ENCODE data around the gene SPEM3.

DNA sequence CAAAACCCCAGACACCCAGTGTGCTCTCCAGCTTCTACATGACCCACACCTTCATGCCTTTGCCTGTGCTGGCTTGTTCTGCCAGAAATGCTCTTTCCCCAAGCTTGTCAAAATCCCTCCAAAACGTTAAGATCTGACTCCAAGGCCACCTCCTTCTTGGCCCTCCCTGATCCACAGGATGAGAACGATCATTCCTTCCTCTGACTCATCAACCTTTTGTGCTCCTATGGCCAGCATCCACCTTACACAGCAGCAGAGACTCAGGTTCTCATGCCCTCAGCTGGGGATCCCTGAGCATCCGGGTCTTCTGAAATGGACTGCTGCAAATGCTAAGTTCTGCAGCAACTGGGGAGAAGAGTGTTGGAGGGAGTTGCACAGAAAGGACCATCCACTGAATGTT is 47.8 kb downstream of the SPEM3 start:
- no peak for TF ChIP-seq CTCF (IDR thresholded peaks at IDR 0.05)
- no peak for TF ChIP-seq POLR2A (IDR thresholded peaks at IDR 0.05)
